Measurements from ENCODE around the gene DHTKD1. TPM values are rescaled to one million over a fixed set of nuclear protein-coding genes. Genes with fewer than 3 reads are reported as not detected.

DHTKD1 gene
- total and polyA plus RNA-seq, 10 of the 15 experiments (the other 5 are each of a cell fraction or from before 2014, with no cell fraction given) = 11.3 to 35.0 (median 26.9) TPM

- TF ChIP-seq, protein P1, sequence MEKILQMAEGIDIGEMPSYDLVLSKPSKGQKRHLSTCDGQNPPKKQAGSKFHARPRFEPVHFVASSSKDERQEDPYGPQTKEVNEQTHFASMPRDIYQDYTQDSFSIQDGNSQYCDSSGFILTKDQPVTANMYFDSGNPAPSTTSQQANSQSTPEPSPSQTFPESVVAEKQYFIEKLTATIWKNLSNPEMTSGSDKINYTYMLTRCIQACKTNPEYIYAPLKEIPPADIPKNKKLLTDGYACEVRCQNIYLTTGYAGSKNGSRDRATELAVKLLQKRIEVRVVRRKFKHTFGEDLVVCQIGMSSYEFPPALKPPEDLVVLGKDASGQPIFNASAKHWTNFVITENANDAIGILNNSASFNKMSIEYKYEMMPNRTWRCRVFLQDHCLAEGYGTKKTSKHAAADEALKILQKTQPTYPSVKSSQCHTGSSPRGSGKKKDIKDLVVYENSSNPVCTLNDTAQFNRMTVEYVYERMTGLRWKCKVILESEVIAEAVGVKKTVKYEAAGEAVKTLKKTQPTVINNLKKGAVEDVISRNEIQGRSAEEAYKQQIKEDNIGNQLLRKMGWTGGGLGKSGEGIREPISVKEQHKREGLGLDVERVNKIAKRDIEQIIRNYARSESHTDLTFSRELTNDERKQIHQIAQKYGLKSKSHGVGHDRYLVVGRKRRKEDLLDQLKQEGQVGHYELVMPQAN (conservative IDR thresholded peaks at IDR 0.05) = no peak
- TF ChIP-seq IKZF2 (IDR thresholded peaks at IDR 0.05) (no peak), ASH2L (IDR thresholded peaks at IDR 0.05; ENCODE audit: borderline replicate concordance, low read depth) (no peak)
Observed at GRCh38 chr10:12144538-12144937, 75.8 kb downstream of the DHTKD1 start (continued).

GRCh38 chr10:12150163-12150562 is 81.4 kb downstream of the DHTKD1 start:
- CTCF ChIA-PET = interaction anchor here (1.1 to 1.8 kb wide), 2 partner anchors 14 to 622 kb away, joined by 3 to 4 read pairs; no protein-coding TSS in a partner anchor
- ATAC-seq (no peak), FAIRE-seq (no peak), DNase-seq (ENCODE audit: low read depth, low spot score) (no peak)
- no peak overlapping the region for H2AFZ ChIP-seq (ENCODE audit: control insufficient read depth, low read depth, low read length)
- SMC1A ChIA-PET (ENCODE audit: uncharacterized antibody, unreplicated experiment) = no interaction called here
- no peaks in the 10 kb centered on the region for H3K4me1 ChIP-seq (ENCODE audit: control insufficient read depth, insufficient read depth, low read length)
- WGBS (ENCODE audit: insufficient coverage, insufficient replicate concordance, low lambda C conversion rate, missing lambda C conversion rate) = 81% methylated on average over 4 of the region's 4 CpGs
- POLR2A ChIA-PET = no interaction called here
- no peak overlapping the region for H3K9ac ChIP-seq (ENCODE audit: control insufficient read depth, insufficient read depth, low read length)
- no peaks in the 10 kb centered on the region for H3K79me2 ChIP-seq (ENCODE audit: control insufficient read depth, insufficient read depth, low read length)
- H4K20me1 ChIP-seq (ENCODE audit: control insufficient read depth, insufficient read depth) = no peaks in the 10 kb centered on the region
- no peak overlapping the region for H3K27ac ChIP-seq (ENCODE audit: control insufficient read depth, insufficient read depth)
- RAD21 ChIA-PET (ENCODE audit: unreplicated experiment) = no interaction called here
- H3K4me3 ChIP-seq = no peak overlapping the region
- intact Hi-C loops (cut with micrococcal nuclease; ENCODE audit: unreplicated experiment) (no loop called here), in situ Hi-C loops (cut with MboI) (no loop called here)
- TF ChIP-seq MXI1 (IDR thresholded peaks at IDR 0.05; ENCODE audit: low read depth, low read length) (no peak), CHD4 (IDR thresholded peaks at IDR 0.05) (no peak), IRF3 (IDR thresholded peaks at IDR 0.05) (no peak), CEBPB (IDR thresholded peaks at IDR 0.05; ENCODE audit: borderline replicate concordance in 1 of 2, low read depth in 2 of 2, low read length in 2 of 2) (no peak), WRNIP1 (IDR thresholded peaks at IDR 0.05; ENCODE audit: borderline replicate concordance, low read depth, low read length) (no peak), ZSCAN29 (IDR thresholded peaks at IDR 0.05) (no peak), LARP7 (IDR thresholded peaks at IDR 0.05) (no peak), NR2C1 (IDR thresholded peaks at IDR 0.05) (no peak), ZZZ3 (IDR thresholded peaks at IDR 0.05; ENCODE audit: control insufficient read depth, insufficient read length, low read depth) (no peak), ZNF24 (IDR thresholded peaks at IDR 0.05) (no peak), IKZF1 (conservative IDR thresholded peaks at IDR 0.05) (no peak), MYB (IDR thresholded peaks at IDR 0.05; ENCODE audit: borderline replicate concordance, low read depth, low read length) (no peak), MEF2B (IDR thresholded peaks at IDR 0.05; ENCODE audit: partially characterized antibody, poor library complexity, severe bottlenecking) (no peak)
- TF ChIP-seq, protein P2, sequence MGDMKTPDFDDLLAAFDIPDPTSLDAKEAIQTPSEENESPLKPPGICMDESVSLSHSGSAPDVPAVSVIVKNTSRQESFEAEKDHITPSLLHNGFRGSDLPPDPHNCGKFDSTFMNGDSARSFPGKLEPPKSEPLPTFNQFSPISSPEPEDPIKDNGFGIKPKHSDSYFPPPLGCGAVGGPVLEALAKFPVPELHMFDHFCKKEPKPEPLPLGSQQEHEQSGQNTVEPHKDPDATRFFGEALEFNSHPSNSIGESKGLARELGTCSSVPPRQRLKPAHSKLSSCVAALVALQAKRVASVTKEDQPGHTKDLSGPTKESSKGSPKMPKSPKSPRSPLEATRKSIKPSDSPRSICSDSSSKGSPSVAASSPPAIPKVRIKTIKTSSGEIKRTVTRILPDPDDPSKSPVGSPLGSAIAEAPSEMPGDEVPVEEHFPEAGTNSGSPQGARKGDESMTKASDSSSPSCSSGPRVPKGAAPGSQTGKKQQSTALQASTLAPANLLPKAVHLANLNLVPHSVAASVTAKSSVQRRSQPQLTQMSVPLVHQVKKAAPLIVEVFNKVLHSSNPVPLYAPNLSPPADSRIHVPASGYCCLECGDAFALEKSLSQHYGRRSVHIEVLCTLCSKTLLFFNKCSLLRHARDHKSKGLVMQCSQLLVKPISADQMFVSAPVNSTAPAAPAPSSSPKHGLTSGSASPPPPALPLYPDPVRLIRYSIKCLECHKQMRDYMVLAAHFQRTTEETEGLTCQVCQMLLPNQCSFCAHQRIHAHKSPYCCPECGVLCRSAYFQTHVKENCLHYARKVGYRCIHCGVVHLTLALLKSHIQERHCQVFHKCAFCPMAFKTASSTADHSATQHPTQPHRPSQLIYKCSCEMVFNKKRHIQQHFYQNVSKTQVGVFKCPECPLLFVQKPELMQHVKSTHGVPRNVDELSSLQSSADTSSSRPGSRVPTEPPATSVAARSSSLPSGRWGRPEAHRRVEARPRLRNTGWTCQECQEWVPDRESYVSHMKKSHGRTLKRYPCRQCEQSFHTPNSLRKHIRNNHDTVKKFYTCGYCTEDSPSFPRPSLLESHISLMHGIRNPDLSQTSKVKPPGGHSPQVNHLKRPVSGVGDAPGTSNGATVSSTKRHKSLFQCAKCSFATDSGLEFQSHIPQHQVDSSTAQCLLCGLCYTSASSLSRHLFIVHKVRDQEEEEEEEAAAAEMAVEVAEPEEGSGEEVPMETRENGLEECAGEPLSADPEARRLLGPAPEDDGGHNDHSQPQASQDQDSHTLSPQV (IDR thresholded peaks at IDR 0.05) = no peak
- BruUV-seq (replicated peaks) = no TSS peak
- no peaks in the 10 kb centered on the region for H3K27me3 ChIP-seq (replicated peaks in 1 of 2; ENCODE audit: control insufficient read depth in 2 of 2, insufficient read depth in 2 of 2, low read length in 1 of 2)
- peaks cover 2% of the 10 kb centered on the region in 2 experiments; a peak in 1 of 4 replicates for H3K36me3 ChIP-seq (ENCODE audit: control insufficient read depth in 2 of 2, insufficient read depth in 2 of 2, low read length in 1 of 2)
- no peak overlapping the region for H3K4me2 ChIP-seq (ENCODE audit: control insufficient read depth, insufficient read depth)
- H3K9me3 ChIP-seq (replicated peaks; ENCODE audit: control insufficient read depth, insufficient read depth, low read length) = no peaks in the 10 kb centered on the region
